SU-DHL-6 (cell line): ENCODE results near the gene OR10H2.

ENCODE experiments used
- EZH2phosphoT487 ChIP-seq: fragments of 200-600 bp; sonication (generic), shearing (Covaris generic); conservative IDR thresholded peaks from 2 replicates; pipeline ENCODE4 v1.6.1; 2018; ENCODE audit warnings: mild to moderate bottlenecking, antibody characterized with exemption, low read length, moderate library complexity, mixed read lengths
- TF ChIP-seq, protein P1 (sequence below): fragments of 200-600 bp; sonication (generic); IDR thresholded peaks from one replicate; pipeline ENCODE4 v1.5.1; 2017; ENCODE audit warnings: antibody characterized with exemption, mild to moderate bottlenecking, low read length, moderate library complexity; ENCODE audit not compliant: insufficient read depth, poor library complexity, severe bottlenecking

- TF ChIP-seq, protein P1, sequence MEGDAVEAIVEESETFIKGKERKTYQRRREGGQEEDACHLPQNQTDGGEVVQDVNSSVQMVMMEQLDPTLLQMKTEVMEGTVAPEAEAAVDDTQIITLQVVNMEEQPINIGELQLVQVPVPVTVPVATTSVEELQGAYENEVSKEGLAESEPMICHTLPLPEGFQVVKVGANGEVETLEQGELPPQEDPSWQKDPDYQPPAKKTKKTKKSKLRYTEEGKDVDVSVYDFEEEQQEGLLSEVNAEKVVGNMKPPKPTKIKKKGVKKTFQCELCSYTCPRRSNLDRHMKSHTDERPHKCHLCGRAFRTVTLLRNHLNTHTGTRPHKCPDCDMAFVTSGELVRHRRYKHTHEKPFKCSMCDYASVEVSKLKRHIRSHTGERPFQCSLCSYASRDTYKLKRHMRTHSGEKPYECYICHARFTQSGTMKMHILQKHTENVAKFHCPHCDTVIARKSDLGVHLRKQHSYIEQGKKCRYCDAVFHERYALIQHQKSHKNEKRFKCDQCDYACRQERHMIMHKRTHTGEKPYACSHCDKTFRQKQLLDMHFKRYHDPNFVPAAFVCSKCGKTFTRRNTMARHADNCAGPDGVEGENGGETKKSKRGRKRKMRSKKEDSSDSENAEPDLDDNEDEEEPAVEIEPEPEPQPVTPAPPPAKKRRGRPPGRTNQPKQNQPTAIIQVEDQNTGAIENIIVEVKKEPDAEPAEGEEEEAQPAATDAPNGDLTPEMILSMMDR: no peak
- TF ChIP-seq EZH2phosphoT487: no peak
Observed at GRCh38 chr19:15758379-15758778, 30.6 kb downstream of the OR10H2 start.
